GM18858 (cell line): Measurements from ENCODE around the gene TTC21B.
"Not testable (repeated sequence)": the region's sequence is repeated elsewhere in the genome, so short reads cannot be mapped to it uniquely, and the experiment has no call there.

Experiments
- ATAC-seq: cut with Tn5 transposase; IDR thresholded peaks from one replicate; pipeline ENCODE4 v1.9.1; 2021; ENCODE audit not compliant: unreplicated experiment

TTC21B gene

GRCh38 chr2:165889158-165889557, 64.4 kb downstream of the TTC21B start:
- ATAC-seq: no peak

GRCh38 chr2:165888171-165888570, 65.4 kb downstream of the TTC21B start:
- no peak for ATAC-seq

GRCh38 chr2:165886487-165887146, 67.0 kb downstream of the TTC21B start:
- no peak for ATAC-seq

GRCh38 chr2:165877565-165878550, 75.7 kb downstream of the TTC21B start:
- peak; percentile 52 for ATAC-seq

GRCh38 chr2:165876712-165877111, 76.9 kb downstream of the TTC21B start:
- ATAC-seq: no peak

- no peak for ATAC-seq
These were observed 77.3 kb downstream of the TTC21B start for GRCh38 chr2:165876269-165876668.

- peak; percentile 92 for ATAC-seq
These were observed 79.0 kb downstream of the TTC21B start for GRCh38 chr2:165874445-165875039.

- ATAC-seq: no peak
These were observed 81.3 kb downstream of the TTC21B start for GRCh38 chr2:165872101-165872791.

GRCh38 chr2:165871025-165871424, 82.6 kb downstream of the TTC21B start:
- ATAC-seq: no peak

GRCh38 chr2:165870346-165870745, 83.2 kb downstream of the TTC21B start:
- no peak for ATAC-seq

GRCh38 chr2:165868211-165868610, 85.4 kb downstream of the TTC21B start:
- no peak for ATAC-seq

GRCh38 chr2:165864296-165864695, 89.3 kb downstream of the TTC21B start:
- no peak for ATAC-seq

GRCh38 chr2:165863810-165864261, 89.7 kb downstream of the TTC21B start:
- ATAC-seq: peak; percentile 77

- not testable (repeated sequence) for ATAC-seq
These were observed 92.5 kb downstream of the TTC21B start for GRCh38 chr2:165861083-165861482.

- not testable (repeated sequence) for ATAC-seq
These were observed 93.9 kb downstream of the TTC21B start for GRCh38 chr2:165859723-165860122.

GRCh38 chr2:165857876-165858275, 95.7 kb downstream of the TTC21B start:
- no peak for ATAC-seq

GRCh38 chr2:165852394-165852793, 101.2 kb downstream of the TTC21B start:
- no peak for ATAC-seq

- no peak for ATAC-seq
These were observed 106.6 kb downstream of the TTC21B start for GRCh38 chr2:165847001-165847400.

- no peak for ATAC-seq
These were observed 107.5 kb downstream of the TTC21B start for GRCh38 chr2:165846056-165846455.

- ATAC-seq: no peak
These were observed 109.4 kb downstream of the TTC21B start for GRCh38 chr2:165844216-165844615.

GRCh38 chr2:165843351-165843750, 110.2 kb downstream of the TTC21B start:
- no peak for ATAC-seq
